ENCODE measurements around the gene JAG2. TPM values are rescaled to one million over a fixed set of nuclear protein-coding genes. Genes with fewer than 3 reads are reported as not detected.

JAG2 gene
- total RNA-seq, 1 experiment from 2014 or later, result 43.7 TPM

GRCh38 chr14:105181549-105182295, 13.1 kb upstream of the JAG2 start:
- ATAC-seq (no peak; the same call in 1 of the 2 replicates), DNase-seq (ENCODE audit: low read depth, low spot score) (no peak)
- intact Hi-C loops (cut with micrococcal nuclease; ENCODE audit: unreplicated experiment) (no loop called here), in situ Hi-C loops (cut with HindIII; ENCODE audit: low pct_unique_long_range_greater_than_20kb, low sequenced_read_pairs) (no loop called here)
- Histone ChIP-seq H3K27ac (ENCODE audit: low read length) (no peak overlapping the region), H3K4me3 (ENCODE audit: low read depth in 2 of 2, low read length in 2 of 2) (peak overlapping the region; percentile 33 to 50; a peak in 3 of 4 replicates), H3K27me3 (ENCODE audit: control insufficient read depth, insufficient read depth, low read length) (no peaks in the 10 kb centered on the region), H3K36me3 (ENCODE audit: control insufficient read depth, insufficient read depth, low read length) (no peaks in the 10 kb centered on the region), H3K9me3 (ENCODE audit: control insufficient read depth, insufficient read depth, low read depth, low read length) (no peaks in the 10 kb centered on the region), H3K4me1 (ENCODE audit: control insufficient read depth, insufficient read depth, low read length) (no peaks in the 10 kb centered on the region; the same call in 1 of the 2 replicates)
- no TSS peak for BruUV-seq (replicated peaks)
- CTCF ChIA-PET, result interaction anchor here (0.6 to 1.2 kb wide), 2 partner anchors 9 kb away, joined by 3 to 4 read pairs; no protein-coding TSS in a partner anchor
- TF ChIP-seq CTCF (IDR thresholded peaks at IDR 0.05) (no peak), TCF7L2 (IDR thresholded peaks at IDR 0.05; ENCODE audit: low read depth, low read length) (no peak), SIN3A (IDR thresholded peaks at IDR 0.05; ENCODE audit: borderline replicate concordance, insufficient read depth, low read depth, low read length) (no peak), POLR2AphosphoS5 (IDR thresholded peaks at IDR 0.05; ENCODE audit: low read depth, low read length) (no peak), REST (IDR thresholded peaks at IDR 0.05; ENCODE audit: insufficient read depth in 1 of 2, low read depth in 2 of 2, low read length in 1 of 2) (no peak)
- POLR2A ChIA-PET, result interaction anchor here (0.6 kb wide), 1 partner anchor 19 kb away, joined by 3 read pairs; no protein-coding TSS in a partner anchor

- Histone ChIP-seq H3K9me3 (ENCODE audit: control insufficient read depth, insufficient read depth, low read depth, low read length) (no peaks in the 10 kb centered on the region), H3K4me1 (ENCODE audit: control insufficient read depth, insufficient read depth, low read length) (no peaks in the 10 kb centered on the region; the same call in 1 of the 2 replicates), H3K27ac (ENCODE audit: low read length) (peak within 1 kb of the TSS; percentile 76), H3K36me3 (ENCODE audit: control insufficient read depth, insufficient read depth, low read length) (no peaks in the 10 kb centered on the region), H3K4me3 (ENCODE audit: low read depth in 2 of 2, low read length in 2 of 2) (peak within 1 kb of the TSS; percentile 50 to 68), H3K27me3 (ENCODE audit: control insufficient read depth, insufficient read depth, low read length) (no peaks in the 10 kb centered on the region)
- CTCF ChIA-PET, result interaction anchor here (0.6 to 1.2 kb wide), 5 partner anchors 8 to 1076 kb away, joined by 3 to 6 read pairs (median 3); no protein-coding TSS in a partner anchor
- POLR2A ChIA-PET, result no interaction called here
- no TSS peak for BruUV-seq (replicated peaks)
- in situ Hi-C loops (cut with HindIII; ENCODE audit: low pct_unique_long_range_greater_than_20kb, low sequenced_read_pairs), result no loop called here
- DNase-seq (ENCODE audit: low read depth, low spot score), result no peak
- intact Hi-C loops (cut with micrococcal nuclease; ENCODE audit: unreplicated experiment), result no loop called here
- no peak; the same call in 1 of the 2 replicates for TF ChIP-seq POLR2AphosphoS5 (IDR thresholded peaks at IDR 0.05; ENCODE audit: low read depth, low read length)
- no peak for TF ChIP-seq REST (IDR thresholded peaks at IDR 0.05; ENCODE audit: insufficient read depth in 1 of 2, low read depth in 2 of 2, low read length in 1 of 2)
- TF ChIP-seq TCF7L2 (IDR thresholded peaks at IDR 0.05; ENCODE audit: low read depth, low read length), result no peak
- TF ChIP-seq CTCF (IDR thresholded peaks at IDR 0.05), result no peak; the same call in 1 of the 2 replicates
- TF ChIP-seq SIN3A (IDR thresholded peaks at IDR 0.05; ENCODE audit: borderline replicate concordance, insufficient read depth, low read depth, low read length), result no peak
- ATAC-seq, result peak; percentile 85
Measured at GRCh38 chr14:105180592-105181548, 12.3 kb upstream of the JAG2 start, which contains the start of gene NUDT14. Gene NUDT14 (minus strand): TSS chr14:105181312. CDS start chr14:105181209, 103 bp downstream.

Measured in Panc1 (cell line).